ENCODE data around the gene FAAP100.
A peak's percentile ranks its signal among the peaks of the same experiment; 100 is the strongest.

Gene FAAP100

GRCh38 chr17:81518113-81518784 lies 33.9 kb downstream of the FAAP100 start:
- H4K20me1 ChIP-seq (ENCODE audit: insufficient read depth, low read length, poor library complexity, severe bottlenecking), result peaks cover 27% of the 10 kb centered on the region
- H3K9ac ChIP-seq (ENCODE audit: low read depth, low read length, poor library complexity, severe bottlenecking), result peak overlapping the region; percentile 64
- no peaks in the 10 kb centered on the region for H3K9me3 ChIP-seq (ENCODE audit: insufficient read depth, low read depth, low read length)
- H3K9me2 ChIP-seq (replicated peaks; ENCODE audit: low read depth, low read length), result no peaks in the 10 kb centered on the region
- H3K79me2 ChIP-seq (ENCODE audit: insufficient read depth, low read length), result peaks cover 45% of the 10 kb centered on the region
- H3K4me2 ChIP-seq (ENCODE audit: low read depth, low read length, poor library complexity, severe bottlenecking), result peak overlapping the region; percentile 94
- peaks cover 41% of the 10 kb centered on the region for H3K4me1 ChIP-seq (ENCODE audit: insufficient read depth, low read length, poor library complexity, severe bottlenecking)
- peak overlapping the region; percentile 76 for H3K4me3 ChIP-seq (ENCODE audit: low read length, poor library complexity, severe bottlenecking)
- no peaks in the 10 kb centered on the region for H3K27me3 ChIP-seq (ENCODE audit: insufficient read depth, low read length, poor library complexity, severe bottlenecking)
- TF ChIP-seq EZH2phosphoT487 (IDR thresholded peaks at IDR 0.05; ENCODE audit: borderline replicate concordance) (no peak), CTCF (conservative IDR thresholded peaks at IDR 0.05; ENCODE audit: low read length) (no peak)
- no peaks in the 10 kb centered on the region for H3K36me3 ChIP-seq (ENCODE audit: insufficient read depth, low read length)
- peaks cover 10% of the 10 kb centered on the region for H3F3A ChIP-seq (ENCODE audit: low read depth)
- H2AFZ ChIP-seq (ENCODE audit: low read length), result no peak overlapping the region

GRCh38 chr17:81517339-81518112 lies 34.6 kb downstream of the FAAP100 start:
- TF ChIP-seq EZH2phosphoT487 (IDR thresholded peaks at IDR 0.05; ENCODE audit: borderline replicate concordance), result no peak
- TF ChIP-seq CTCF (conservative IDR thresholded peaks at IDR 0.05; ENCODE audit: low read length), result no peak
- Histone ChIP-seq H3K9me3 (ENCODE audit: insufficient read depth, low read depth, low read length) (no peaks in the 10 kb centered on the region), H3F3A (ENCODE audit: low read depth) (peaks cover 10% of the 10 kb centered on the region), H3K27me3 (ENCODE audit: insufficient read depth, low read length, poor library complexity, severe bottlenecking) (peaks cover under 1% of the 10 kb centered on the region), H3K79me2 (ENCODE audit: insufficient read depth, low read length) (peaks cover 51% of the 10 kb centered on the region), H3K4me1 (ENCODE audit: insufficient read depth, low read length, poor library complexity, severe bottlenecking) (peaks cover 41% of the 10 kb centered on the region), H3K4me3 (ENCODE audit: low read length, poor library complexity, severe bottlenecking) (peak overlapping the region; percentile 76), H3K36me3 (ENCODE audit: insufficient read depth, low read length) (no peaks in the 10 kb centered on the region), H2AFZ (ENCODE audit: low read length) (no peak overlapping the region), H3K9me2 (replicated peaks; ENCODE audit: low read depth, low read length) (no peaks in the 10 kb centered on the region), H4K20me1 (ENCODE audit: insufficient read depth, low read length, poor library complexity, severe bottlenecking) (peaks cover 27% of the 10 kb centered on the region), H3K4me2 (ENCODE audit: low read depth, low read length, poor library complexity, severe bottlenecking) (peak overlapping the region; percentile 94), H3K9ac (ENCODE audit: low read depth, low read length, poor library complexity, severe bottlenecking) (peak overlapping the region; percentile 64)

- H2AFZ ChIP-seq (ENCODE audit: low read length), result no peak overlapping the region
- H3K36me3 ChIP-seq (ENCODE audit: insufficient read depth, low read length), result peaks cover 4% of the 10 kb centered on the region; the same call in 1 of the 2 replicates
- TF ChIP-seq EZH2phosphoT487 (IDR thresholded peaks at IDR 0.05; ENCODE audit: borderline replicate concordance) (no peak), CTCF (conservative IDR thresholded peaks at IDR 0.05; ENCODE audit: low read length) (no peak)
- peak overlapping the region; percentile 94 for H3K4me2 ChIP-seq (ENCODE audit: low read depth, low read length, poor library complexity, severe bottlenecking)
- peaks cover 6% of the 10 kb centered on the region for H3K27me3 ChIP-seq (ENCODE audit: insufficient read depth, low read length, poor library complexity, severe bottlenecking)
- H3K4me1 ChIP-seq (ENCODE audit: insufficient read depth, low read length, poor library complexity, severe bottlenecking), result peaks cover 41% of the 10 kb centered on the region
- peak overlapping the region; percentile 76 for H3K4me3 ChIP-seq (ENCODE audit: low read length, poor library complexity, severe bottlenecking)
- peaks cover 56% of the 10 kb centered on the region for H3K79me2 ChIP-seq (ENCODE audit: insufficient read depth, low read length)
- peaks cover 10% of the 10 kb centered on the region for H3F3A ChIP-seq (ENCODE audit: low read depth)
- H3K9me3 ChIP-seq (ENCODE audit: insufficient read depth, low read depth, low read length), result no peaks in the 10 kb centered on the region
- H3K9me2 ChIP-seq (replicated peaks; ENCODE audit: low read depth, low read length), result no peaks in the 10 kb centered on the region
- H4K20me1 ChIP-seq (ENCODE audit: insufficient read depth, low read length, poor library complexity, severe bottlenecking), result peaks cover 33% of the 10 kb centered on the region
- H3K9ac ChIP-seq (ENCODE audit: low read depth, low read length, poor library complexity, severe bottlenecking), result peak overlapping the region; percentile 64
These were observed 35.2 kb downstream of the FAAP100 start for GRCh38 chr17:81517009-81517338.

Data from Loucy (cell line).